ENCODE measurements around the gene TNFRSF19. TPM values are rescaled to one million over a fixed set of nuclear protein-coding genes. Genes with fewer than 3 reads are reported as not detected.

TNFRSF19 gene
- total and polyA plus RNA-seq, 10 of the 15 experiments (the other 5 are each of a cell fraction or from before 2014, with no cell fraction given), result 16.4 to 46.2 (median 35.4) TPM

GRCh38 chr13:23652909-23653726 is 82.9 kb downstream of the TNFRSF19 start (continued):
- TF ChIP-seq PKNOX1 (IDR thresholded peaks at IDR 0.05) (no peak), CREM (IDR thresholded peaks at IDR 0.05; ENCODE audit: low read depth) (no peak), MTA2 (IDR thresholded peaks at IDR 0.05; ENCODE audit: low read depth) (no peak)

GRCh38 chr13:23654111-23655110 is 84.2 kb downstream of the TNFRSF19 start:
- intact Hi-C loops (cut with micrococcal nuclease; ENCODE audit: unreplicated experiment), result no loop called here
- CTCF ChIA-PET, result no interaction called here
- 34% methylated on average over 11 of the region's 11 CpGs for WGBS (ENCODE audit: insufficient coverage, insufficient replicate concordance, low lambda C conversion rate, missing lambda C conversion rate)

More at GRCh38 chr13:23654111-23655110, 84.2 kb downstream of the TNFRSF19 start:
- Histone ChIP-seq H3K27ac (ENCODE audit: control insufficient read depth, insufficient read depth) (no peak overlapping the region), H3K4me3 (no peak overlapping the region), H3K4me1 (ENCODE audit: control insufficient read depth, insufficient read depth, low read length) (peaks cover 23% of the 10 kb centered on the region), H3K27me3 (replicated peaks in 1 of 2; ENCODE audit: control insufficient read depth in 2 of 2, insufficient read depth in 2 of 2, low read length in 1 of 2) (no peaks in the 10 kb centered on the region), H3K79me2 (ENCODE audit: control insufficient read depth, insufficient read depth, low read length) (peaks cover 9% of the 10 kb centered on the region), H3K9ac (ENCODE audit: control insufficient read depth, insufficient read depth, low read length) (no peak overlapping the region), H4K20me1 (ENCODE audit: control insufficient read depth, insufficient read depth) (no peaks in the 10 kb centered on the region), H3K9me3 (replicated peaks; ENCODE audit: control insufficient read depth, insufficient read depth, low read length) (peaks cover 2% of the 10 kb centered on the region; the same call in 1 of the 3 replicates), H3K4me2 (ENCODE audit: control insufficient read depth, insufficient read depth) (no peak overlapping the region), H3K36me3 (ENCODE audit: control insufficient read depth in 2 of 2, insufficient read depth in 2 of 2, low read length in 1 of 2) (peaks cover 0 to 5% of the 10 kb centered on the region in 2 experiments; a peak in 1 of 4 replicates), H2AFZ (ENCODE audit: control insufficient read depth, low read depth, low read length) (no peak overlapping the region)
- DNase-seq (ENCODE audit: low read depth, low spot score) (no peak), ATAC-seq (no peak), FAIRE-seq (no peak)
- ChIA-PET POLR2A (interaction anchor here (0.5 kb wide), 1 partner anchor 25 kb away, joined by 3 read pairs; no protein-coding TSS in a partner anchor), SMC1A (ENCODE audit: uncharacterized antibody, unreplicated experiment) (interaction anchor here (1.1 kb wide), 1 partner anchor 13 kb away, joined by 4 read pairs; no protein-coding TSS in a partner anchor), RAD21 (ENCODE audit: unreplicated experiment) (interaction anchor here (1.0 kb wide), 1 partner anchor 84 kb away, joined by 3 read pairs; the partner anchor contains the start of gene TNFRSF19)
- TF ChIP-seq ZSCAN29 (IDR thresholded peaks at IDR 0.05) (no peak), POLR2AphosphoS5 (IDR thresholded peaks at IDR 0.05; ENCODE audit: low read length) (no peak), ZBED1 (IDR thresholded peaks at IDR 0.05; ENCODE audit: borderline replicate concordance) (no peak), RUNX3 (IDR thresholded peaks at IDR 0.05; ENCODE audit: low read length) (no peak), CBX5 (IDR thresholded peaks at IDR 0.05; ENCODE audit: low read depth) (no peak), JUNB (IDR thresholded peaks at IDR 0.05) (no peak), ZZZ3 (IDR thresholded peaks at IDR 0.05; ENCODE audit: control insufficient read depth, insufficient read length, low read depth) (no peak), ZNF24 (IDR thresholded peaks at IDR 0.05) (no peak), MLLT1 (IDR thresholded peaks at IDR 0.05) (no peak), KDM1A (IDR thresholded peaks at IDR 0.05; ENCODE audit: borderline replicate concordance) (no peak), EZH2 (IDR thresholded peaks at IDR 0.05; ENCODE audit: borderline replicate concordance, control insufficient read depth, low read depth, low read length) (no peak), FOXK2 (IDR thresholded peaks at IDR 0.05) (no peak), RB1 (IDR thresholded peaks at IDR 0.05; ENCODE audit: borderline replicate concordance) (no peak)
- in situ Hi-C loops (cut with MboI), result no loop called here
- BruUV-seq (replicated peaks), result no TSS peak

Data from GM12878 (cell line).